HepG2 (cell line): ENCODE data around the gene QPCT. TPM values are rescaled to one million over a fixed set of nuclear protein-coding genes. Genes with fewer than 3 reads are reported as not detected.

Experiments
- ATAC-seq: fragments of 200-7000 bp; cut with Tn5 transposase; 3 replicates; pipeline ENCODE4 v1.9.1; 2020; ENCODE audit warnings: mild to moderate bottlenecking, moderate library complexity
- BruUV-seq: library from RNA; stranded (reverse); fragments of 400-500 nt; replicated peaks from 2 replicates; lab custom pipeline; 2021; lab: Mats Ljungman, UMichigan
- CTCF ChIA-PET: fragments of 300-600 bp; formaldehyde crosslinking; extraction: SDS; loops from one replicate; lab custom pipeline; 2021; ENCODE audit warnings: low total read pairs, inconsistent platforms, low intra/inter-chr PET ratio; lab: Yijun Ruan, JAX
- POLR2A ChIA-PET: fragments of 350-600 bp; sonication (Branson Sonifier 250); formaldehyde crosslinking; loops from one replicate; lab custom pipeline; 2020; ENCODE audit warnings: antibody characterized with exemption, inconsistent platforms; lab: Yijun Ruan, JAX
- DNase-seq: peaks from one replicate; pipeline ENCODE4 v3.0.0-alpha.2; 2015; ENCODE audit warnings: low spot score
- FAIRE-seq: peaks from 3 replicates; lab custom pipeline; 2011; peaks lifted over from hg19 to GRCh38; lab: Jason Lieb, UNC
- H2AFZ ChIP-seq: one replicate; pipeline ENCODE4 v1.6.1; 2011; ENCODE audit warnings: low read length, inconsistent platforms
- H3K27ac ChIP-seq: fragments of 300-600 bp; 3 replicates; pipeline ENCODE4 v1.8.0; 2011; ENCODE audit warnings: mixed run types, mild to moderate bottlenecking, mixed read lengths, low read length, inconsistent platforms; ENCODE audit not compliant: insufficient read depth; ENCODE audit errors: extremely low read length
- H3K27me3 ChIP-seq, 2 experiments: fragments of 200-600 bp in 1 of 2; 2 replicates in 1 of 2; 3 replicates in 1 of 2; pipeline versions ENCODE4 v1.6.0 to v1.8.0; 2011; ENCODE audit warnings: low read length in 2 of 2, mild to moderate bottlenecking in 2 of 2, moderate library complexity in 2 of 2, inconsistent platforms in 1 of 2; ENCODE audit not compliant: insufficient read depth in 2 of 2, control insufficient read depth in 1 of 2
- H3K36me3 ChIP-seq, 2 experiments: fragments of 200-600 bp in 1 of 2; replicated peaks in 1 of 2; 2 replicates in 1 of 2; 3 replicates in 1 of 2; pipeline versions ENCODE4 v1.5.1 to v1.8.0; 2011; ENCODE audit warnings: low read length in 2 of 2, inconsistent platforms in 1 of 2; ENCODE audit not compliant: insufficient read depth in 2 of 2, control insufficient read depth in 1 of 2
- H3K4me1 ChIP-seq: 2 replicates; pipeline ENCODE4 v1.5.1; 2012; ENCODE audit warnings: low read length, inconsistent platforms; ENCODE audit not compliant: insufficient read depth
- H3K4me2 ChIP-seq: 2 replicates; pipeline ENCODE4 v1.6.0; 2011; ENCODE audit warnings: low read depth, low read length, inconsistent platforms
- H3K4me3 ChIP-seq, 3 experiments: fragments of 200-600 bp in 1 of 3; sonication (generic), shearing (Covaris generic) in 1 of 3; replicated peaks in 1 of 3; 2 replicates each; pipeline ENCODE4 v1.5.1; 2011 to 2016; ENCODE audit warnings: low read length in 3 of 3, inconsistent platforms in 2 of 3, low read depth in 2 of 3, mild to moderate bottlenecking in 2 of 3, control low read depth in 1 of 3, mixed read lengths in 1 of 3; ENCODE audit not compliant: insufficient read depth in 1 of 3
- H3K79me2 ChIP-seq: one replicate; pipeline ENCODE4 v1.6.1; 2011; ENCODE audit warnings: low read length, inconsistent platforms; ENCODE audit not compliant: insufficient read depth
- H3K9ac ChIP-seq: 2 replicates; pipeline ENCODE4 v1.6.0; 2011; ENCODE audit warnings: mild to moderate bottlenecking, low read depth, low read length, inconsistent platforms; ENCODE audit not compliant: insufficient read depth
- H3K9me3 ChIP-seq: 2 replicates; pipeline ENCODE4 v1.5.1; 2012; ENCODE audit warnings: mild to moderate bottlenecking, low read length
- H4K20me1 ChIP-seq: 2 replicates; pipeline ENCODE4 v1.6.0; 2011; ENCODE audit warnings: inconsistent platforms, mild to moderate bottlenecking, low read length, moderate library complexity; ENCODE audit not compliant: insufficient read depth
- ATF7 ChIP-seq, 2 experiments: fragments of 450-650 bp in 1 of 2; sonication (generic) in 1 of 2; formaldehyde crosslinking in 1 of 2; IDR thresholded peaks; 2 replicates each; pipeline versions ENCODE4 v1.4.0 to v1.6.1; 2016 to 2020; ENCODE audit warnings: antibody characterized with exemption in 1 of 2, mild to moderate bottlenecking in 1 of 2, missing genetic modification reagents in 1 of 2
- FOXK2 ChIP-seq: fragments of 450-650 bp; IDR thresholded peaks from 2 replicates; pipeline ENCODE4 v1.6.1; 2016
- SPEN ChIP-seq: sonication (generic); formaldehyde crosslinking; IDR thresholded peaks from 2 replicates; pipeline ENCODE4 v1.5.1; 2020; ENCODE audit warnings: low read depth, mild to moderate bottlenecking, missing genetic modification reagents
- WGBS: methylation state at CpG from one replicate; pipeline ENCODE4 v1.1.6; 2017; ENCODE audit warnings: low lambda C conversion rate; 5-methylcytosine and 5-hydroxymethylcytosine counted together
- in situ Hi-C: cut with HindIII; loops from 2 replicates; pipeline ENCODE4 v1.10.0; 2017; ENCODE audit warnings: low pct_unique_long_range_greater_than_20kb; ENCODE audit not compliant: extremely low pct_ligation_motif_present
- intact Hi-C: fragments of 100-400 bp; cut with micrococcal nuclease; formaldehyde crosslinking; loops from one replicate; pipeline ENCODE4 v1.10.0; 2022; ENCODE audit not compliant: unreplicated experiment
- polyA plus RNA-seq, 8 experiments: library from polyadenylated mRNA; depleted of rRNA in 3 of 8; stranded (reverse) in 7 of 8; unstranded in 1 of 8; fragments of >200 nt; fragmentation: Illumina TruSeq in 4 of 8; extraction: Trizol in 4 of 8; gene quantifications; 2 replicates each; pipeline versions ENCODE4 v1.2.1 to v1.2.3, GENCODE V29; 2011 to 2016; ENCODE audit warnings: low read depth in 4 of 8, missing spikeins in 1 of 8, mixed read lengths in 1 of 8; ENCODE audit not compliant: insufficient read depth in 1 of 8
- total RNA-seq, 5 experiments: library from RNA; depleted of rRNA; stranded (reverse); fragments of >200 nt; fragmentation: Illumina TruSeq; extraction: Trizol; gene quantifications; 2 replicates each; pipeline ENCODE4 v1.2.3, GENCODE V29; 2016; ENCODE audit warnings: low read depth in 1 of 5
- TF ChIP-seq, protein P1 (sequence below): sonication (generic); formaldehyde crosslinking; IDR thresholded peaks from 2 replicates; pipeline ENCODE4 v1.4.0; 2020; ENCODE audit warnings: missing genetic modification reagents

QPCT gene
- total and polyA plus RNA-seq, 2 of the 13 experiments (the other 11 are each of a cell fraction or from before 2014, with no cell fraction given): 0.77 to 1.2 TPM

DNA sequence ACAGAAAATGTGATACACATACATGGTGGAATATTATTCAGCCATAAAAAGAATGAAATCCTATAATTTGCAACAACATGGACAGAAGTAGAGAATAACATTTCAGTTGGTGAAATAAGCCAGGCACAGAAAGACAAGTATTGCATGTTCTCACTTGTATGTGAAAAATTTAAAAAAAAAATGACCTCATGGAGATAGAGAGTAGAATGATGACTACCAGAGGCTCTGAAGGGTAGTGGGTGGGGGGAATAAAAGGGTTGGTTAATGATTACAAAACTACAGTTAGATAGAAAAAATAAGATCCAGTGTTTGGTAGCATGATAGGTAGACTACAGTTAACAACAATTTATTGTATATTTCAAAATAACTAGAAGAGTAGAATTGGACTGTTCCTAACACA is 44.3 kb upstream of the QPCT start:
- intact Hi-C loops (no loop called here), in situ Hi-C loops (no loop called here)
- Histone ChIP-seq H3K9me3 (no peaks in the 10 kb centered on the region), H3K4me1 (no peaks in the 10 kb centered on the region), H3K36me3 (peaks cover 1 to 5% of the 10 kb centered on the region in 2 experiments; a peak in 2 of 5 replicates), H3K4me3 (no peak overlapping the region), H3K79me2 (peaks cover 46% of the 10 kb centered on the region), H4K20me1 (no peaks in the 10 kb centered on the region), H3K9ac (no peak overlapping the region), H3K27ac (no peak overlapping the region), H3K4me2 (no peak overlapping the region), H3K27me3 (no peaks in the 10 kb centered on the region), H2AFZ (no peak overlapping the region)
- POLR2A ChIA-PET: no interaction called here
- no peak for FAIRE-seq
- CTCF ChIA-PET: no interaction called here
- TF ChIP-seq ATF7 (IDR thresholded peaks at IDR 0.05) (0 out of 2 replicates have a peak, but pooled peaks have one; percentile 36), ATF7 (CRISPR knock-in tag; IDR thresholded peaks at IDR 0.05) (no peak), SPEN (CRISPR knock-in tag) (no peak)
- ATAC-seq: no peak
- no peak for DNase-seq
- BruUV-seq: no TSS peak

DNA sequence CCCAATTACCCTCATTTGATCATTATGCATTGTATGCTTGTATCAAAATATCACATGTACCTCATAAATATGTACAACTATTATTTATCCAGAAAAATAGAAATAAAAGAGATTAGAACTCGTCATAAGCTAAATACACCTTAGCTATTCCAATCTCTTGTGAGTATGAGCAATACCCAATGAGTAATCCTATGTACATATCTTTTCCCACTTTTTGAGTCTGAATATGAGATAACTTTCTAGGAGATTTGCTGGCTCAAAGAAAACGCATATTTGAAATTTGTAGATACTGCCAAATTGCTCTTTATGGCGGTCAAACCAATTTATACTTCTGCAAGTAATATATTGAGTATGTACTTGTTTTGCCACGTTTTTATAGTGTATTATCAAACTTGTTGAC is 43.9 kb upstream of the QPCT start:
- Histone ChIP-seq H3K4me2 (no peak overlapping the region), H4K20me1 (no peaks in the 10 kb centered on the region), H3K79me2 (peaks cover 45% of the 10 kb centered on the region), H3K27ac (no peak overlapping the region), H3K36me3 (peaks cover 0 to 5% of the 10 kb centered on the region in 2 experiments; a peak in 1 of 5 replicates), H3K4me3 (no peak overlapping the region), H2AFZ (no peak overlapping the region), H3K4me1 (no peaks in the 10 kb centered on the region), H3K27me3 (no peaks in the 10 kb centered on the region), H3K9ac (no peak overlapping the region), H3K9me3 (no peaks in the 10 kb centered on the region)
- intact Hi-C loops (no loop called here), in situ Hi-C loops (no loop called here)
- 96% methylated on average over 4 of the region's 4 CpGs for WGBS
- no TSS peak for BruUV-seq
- DNase-seq (no peak), ATAC-seq (no peak), FAIRE-seq (no peak)
- CTCF ChIA-PET: no interaction called here
- TF ChIP-seq FOXK2: no peak
- TF ChIP-seq, protein P1, sequence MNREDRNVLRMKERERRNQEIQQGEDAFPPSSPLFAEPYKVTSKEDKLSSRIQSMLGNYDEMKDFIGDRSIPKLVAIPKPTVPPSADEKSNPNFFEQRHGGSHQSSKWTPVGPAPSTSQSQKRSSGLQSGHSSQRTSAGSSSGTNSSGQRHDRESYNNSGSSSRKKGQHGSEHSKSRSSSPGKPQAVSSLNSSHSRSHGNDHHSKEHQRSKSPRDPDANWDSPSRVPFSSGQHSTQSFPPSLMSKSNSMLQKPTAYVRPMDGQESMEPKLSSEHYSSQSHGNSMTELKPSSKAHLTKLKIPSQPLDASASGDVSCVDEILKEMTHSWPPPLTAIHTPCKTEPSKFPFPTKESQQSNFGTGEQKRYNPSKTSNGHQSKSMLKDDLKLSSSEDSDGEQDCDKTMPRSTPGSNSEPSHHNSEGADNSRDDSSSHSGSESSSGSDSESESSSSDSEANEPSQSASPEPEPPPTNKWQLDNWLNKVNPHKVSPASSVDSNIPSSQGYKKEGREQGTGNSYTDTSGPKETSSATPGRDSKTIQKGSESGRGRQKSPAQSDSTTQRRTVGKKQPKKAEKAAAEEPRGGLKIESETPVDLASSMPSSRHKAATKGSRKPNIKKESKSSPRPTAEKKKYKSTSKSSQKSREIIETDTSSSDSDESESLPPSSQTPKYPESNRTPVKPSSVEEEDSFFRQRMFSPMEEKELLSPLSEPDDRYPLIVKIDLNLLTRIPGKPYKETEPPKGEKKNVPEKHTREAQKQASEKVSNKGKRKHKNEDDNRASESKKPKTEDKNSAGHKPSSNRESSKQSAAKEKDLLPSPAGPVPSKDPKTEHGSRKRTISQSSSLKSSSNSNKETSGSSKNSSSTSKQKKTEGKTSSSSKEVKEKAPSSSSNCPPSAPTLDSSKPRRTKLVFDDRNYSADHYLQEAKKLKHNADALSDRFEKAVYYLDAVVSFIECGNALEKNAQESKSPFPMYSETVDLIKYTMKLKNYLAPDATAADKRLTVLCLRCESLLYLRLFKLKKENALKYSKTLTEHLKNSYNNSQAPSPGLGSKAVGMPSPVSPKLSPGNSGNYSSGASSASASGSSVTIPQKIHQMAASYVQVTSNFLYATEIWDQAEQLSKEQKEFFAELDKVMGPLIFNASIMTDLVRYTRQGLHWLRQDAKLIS (CRISPR knock-in tag): no peak
- POLR2A ChIA-PET: no interaction called here
